Pancreas (tissue), 10 donors: Measurements from ENCODE around the gene ITPR1. TPM values are rescaled to one million over a fixed set of nuclear protein-coding genes. Genes with fewer than 3 reads are reported as not detected.

Experiments
- ATAC-seq, 4 donors: fragments of 200-7000 bp; cut with Tn5 transposase; one replicate each; pipeline versions ENCODE4 v1.8.0 to v1.9.1; 2020; ENCODE audit warnings: mild to moderate bottlenecking in 4 of 4, moderate library complexity in 4 of 4
- DNase-seq, 6 donors: peaks; one replicate each; pipeline ENCODE4 v3.0.0-alpha.2; 2020
- FAIRE-seq: peaks from 2 replicates; lab custom pipeline; 2012; peaks lifted over from hg19 to GRCh38; lab: Jason Lieb, UNC
- H3K27ac ChIP-seq, 4 donors: fragments of 200-600 bp; sonication (generic); 1 replicate in 3 of 4; 2 replicates in 1 of 4; pipeline versions ENCODE4 v1.5.0 to v1.8.0; 2020
- H3K27me3 ChIP-seq, 4 donors: fragments of 200-600 bp; one replicate each; pipeline ENCODE4 v1.8.0; 2021
- H3K36me3 ChIP-seq, 3 donors: fragments of 200-600 bp; sonication (generic) in 1 of 3; one replicate each; pipeline versions ENCODE4 v1.5.0 to v1.8.0; 2020 to 2021
- H3K4me1 ChIP-seq, 3 donors: fragments of 200-600 bp; one replicate each; pipeline ENCODE4 v1.8.0; 2021
- H3K4me3 ChIP-seq, 4 donors: fragments of 200-600 bp; sonication (generic) in 2 of 4; one replicate each; pipeline versions ENCODE4 v1.5.0 to v1.8.0; 2020 to 2021
- H3K9me3 ChIP-seq, 4 donors: fragments of 200-600 bp; one replicate each; pipeline ENCODE4 v1.8.0; 2021
- WGBS, 2 donors: extraction: QIAGEN DNeasy Blood & Tissue Kit; methylation state at CpG; one replicate each; pipeline ENCODE4 v1.1.7; 2013; 5-methylcytosine and 5-hydroxymethylcytosine counted together
- intact Hi-C, 3 donors: fragments of 100-400 bp; cut with DNase I; formaldehyde crosslinking; loops; one replicate each; pipeline versions ENCODE4 v1.11.1 to v1.14.2; 2022
- polyA plus RNA-seq, 2 donors: library from polyadenylated mRNA; stranded (reverse); fragments of 200-250 nt; gene quantifications; one replicate each; pipeline ENCODE4 v1.2.3, GENCODE V29; 2013
- total RNA-seq, 6 donors: library from RNA; stranded (reverse); fragmentation: NEBNext Ultra II Directional in 4 of 6; extraction: Animal tissue kit (Norgen Biotek cat#: 25700) in 4 of 6; gene quantifications; one replicate each; pipeline versions ENCODE4 v1.2.1 to v1.2.4, GENCODE V29; 2021 to 2023
- TF ChIP-seq, protein P1 (sequence below), 4 donors: fragments of 200-600 bp; sonication (generic) in 3 of 4; IDR thresholded peaks; one replicate each; pipeline versions ENCODE4 v1.5.0 to v1.8.0; 2021; ENCODE audit warnings: antibody characterized with exemption in 4 of 4
- donor health status: healthy with polysubstance abuse.
- donor health status: DM: no; HTN: no; CAD: no; lungs with moderate emphysema.
- donor health status: DM: no; HTN: no; CAD: no.
- donor health status: control.
- donor health status: control.
- donor health status: Bipolar disorder and iron deficiency.
- donor health status: DM: yes; HTN: yes; CAD: no.
- donor health status: DM: no; HTN: no; CAD: no.
- donor health status: DM: no; HTN: no; CAD: no.
- donor health status: DM: yes; HTN: yes; CAD: no.

Gene ITPR1
- total RNA-seq (10 to 100 TPM in 4 of 6 donors, 1 to 10 TPM in 2; 8.0 to 19.1 (median 11.1) TPM), polyA plus RNA-seq (1 to 10 TPM; 4.5 to 9.3 TPM)

- TF ChIP-seq, protein P1, sequence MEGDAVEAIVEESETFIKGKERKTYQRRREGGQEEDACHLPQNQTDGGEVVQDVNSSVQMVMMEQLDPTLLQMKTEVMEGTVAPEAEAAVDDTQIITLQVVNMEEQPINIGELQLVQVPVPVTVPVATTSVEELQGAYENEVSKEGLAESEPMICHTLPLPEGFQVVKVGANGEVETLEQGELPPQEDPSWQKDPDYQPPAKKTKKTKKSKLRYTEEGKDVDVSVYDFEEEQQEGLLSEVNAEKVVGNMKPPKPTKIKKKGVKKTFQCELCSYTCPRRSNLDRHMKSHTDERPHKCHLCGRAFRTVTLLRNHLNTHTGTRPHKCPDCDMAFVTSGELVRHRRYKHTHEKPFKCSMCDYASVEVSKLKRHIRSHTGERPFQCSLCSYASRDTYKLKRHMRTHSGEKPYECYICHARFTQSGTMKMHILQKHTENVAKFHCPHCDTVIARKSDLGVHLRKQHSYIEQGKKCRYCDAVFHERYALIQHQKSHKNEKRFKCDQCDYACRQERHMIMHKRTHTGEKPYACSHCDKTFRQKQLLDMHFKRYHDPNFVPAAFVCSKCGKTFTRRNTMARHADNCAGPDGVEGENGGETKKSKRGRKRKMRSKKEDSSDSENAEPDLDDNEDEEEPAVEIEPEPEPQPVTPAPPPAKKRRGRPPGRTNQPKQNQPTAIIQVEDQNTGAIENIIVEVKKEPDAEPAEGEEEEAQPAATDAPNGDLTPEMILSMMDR (IDR thresholded peaks at IDR 0.05) = no peak
- H3K27ac ChIP-seq = peak within 1 kb of the TSS; percentile 67 to 88 (median 82)
- H3K36me3 ChIP-seq = no peaks in the 10 kb centered on the region
- ATAC-seq (peak; percentile 96 to 99 (median 98)), FAIRE-seq (no peak), DNase-seq (peak; percentile 97 to 100 (median 98))
- no peaks in the 10 kb centered on the region for H3K27me3 ChIP-seq
- no peaks in the 10 kb centered on the region for H3K9me3 ChIP-seq
- H3K4me3 ChIP-seq = peak within 1 kb of the TSS; percentile 58 to 89 (median 76)
- WGBS, 2 donors = 0% methylated on average over 45 to 47 of the region's 47 CpGs
- H3K4me1 ChIP-seq = peaks cover 0 to 5% (median 0%) of the 10 kb centered on the region in 3 donors
- intact Hi-C loops = no loop called here
These were observed at the start of gene ITPR1 for GRCh38 chr3:4493014-4493940. TSS of gene ITPR1 (plus strand) at chr3:4493348. CDS start at chr3:4516492, 23,144 bp downstream.

- Histone ChIP-seq H3K27ac (no peak overlapping the region), H3K27me3 (no peaks in the 10 kb centered on the region), H3K4me3 (no peak overlapping the region), H3K4me1 (no peaks in the 10 kb centered on the region), H3K9me3 (no peaks in the 10 kb centered on the region), H3K36me3 (no peaks in the 10 kb centered on the region)
- ATAC-seq = peak in 2 of 4 donors; percentile 30 to 80
- TF ChIP-seq, protein P1 (IDR thresholded peaks at IDR 0.05) = no peak
- WGBS, 2 donors = 88 to 91% methylated on average over 3 of the region's 3 CpGs
- DNase-seq = no peak
- intact Hi-C loops = no loop called here
- FAIRE-seq = no peak
These were observed 45.7 kb upstream of the ITPR1 start for GRCh38 chr3:4447295-4447999.

GRCh38 chr3:4448187-4448586 is 45.0 kb upstream of the ITPR1 start:
- Histone ChIP-seq H3K4me3 (no peak overlapping the region), H3K9me3 (no peaks in the 10 kb centered on the region), H3K36me3 (no peaks in the 10 kb centered on the region), H3K27me3 (no peaks in the 10 kb centered on the region), H3K4me1 (no peaks in the 10 kb centered on the region), H3K27ac (no peak overlapping the region)
- no peak for ATAC-seq
- WGBS, 2 donors = 84 to 86% methylated on average over 6 of the region's 6 CpGs
- no peak for FAIRE-seq
- TF ChIP-seq, protein P1 (IDR thresholded peaks at IDR 0.05) = no peak
- intact Hi-C loops = no loop called here
- DNase-seq = no peak

DNA sequence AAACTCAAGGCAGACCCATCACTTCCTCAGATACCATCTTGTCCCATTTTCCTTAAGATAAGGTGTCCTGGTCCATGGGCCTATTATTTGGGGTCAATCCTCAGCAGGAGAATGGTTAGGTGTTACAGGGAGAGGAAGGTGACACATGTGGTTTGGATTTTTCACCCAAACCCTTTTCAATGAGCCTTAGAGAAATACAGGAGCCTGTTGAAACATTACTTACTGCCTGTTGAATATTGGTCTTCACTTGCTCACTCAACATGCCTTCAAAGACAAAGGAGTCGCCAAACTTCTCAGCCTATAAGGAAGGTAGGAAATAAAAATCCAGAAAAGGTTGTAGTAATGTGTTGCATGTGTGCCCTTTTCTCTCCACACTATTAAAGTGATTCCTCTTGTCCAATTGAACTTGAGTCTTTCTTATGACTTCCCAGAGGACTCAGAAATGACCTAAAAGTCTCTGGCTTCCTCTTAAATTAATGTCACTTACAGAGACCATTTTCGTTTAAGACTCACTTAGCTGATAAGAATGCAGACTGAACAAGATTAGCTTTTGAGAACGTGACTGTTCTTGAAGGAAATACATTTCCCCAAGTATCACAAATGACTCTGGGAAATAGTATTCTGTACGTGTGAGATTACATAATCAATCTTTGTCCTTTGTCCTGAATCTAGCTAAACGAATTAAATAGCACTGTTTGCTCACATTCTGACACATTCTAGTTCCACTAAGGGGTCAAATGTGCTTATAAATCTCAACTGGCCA is 43.9 kb upstream of the ITPR1 start:
- 54 to 56% methylated on average over 5 of the region's 5 CpGs for WGBS, 2 donors
- no peak overlapping the region for H3K4me3 ChIP-seq
- intact Hi-C loops = no loop called here
- H3K27me3 ChIP-seq = no peaks in the 10 kb centered on the region
- no peaks in the 10 kb centered on the region for H3K9me3 ChIP-seq
- H3K36me3 ChIP-seq = no peaks in the 10 kb centered on the region
- DNase-seq = no peak
- ATAC-seq = no peak
- H3K27ac ChIP-seq = no peak overlapping the region
- no peak for FAIRE-seq
- no peaks in the 10 kb centered on the region for H3K4me1 ChIP-seq
- TF ChIP-seq, protein P1 (IDR thresholded peaks at IDR 0.05) = no peak
